Measurements from ENCODE around the gene FGFRL1.
A peak's percentile ranks its signal among the peaks of the same experiment; 100 is the strongest.

FGFRL1 gene

DNA sequence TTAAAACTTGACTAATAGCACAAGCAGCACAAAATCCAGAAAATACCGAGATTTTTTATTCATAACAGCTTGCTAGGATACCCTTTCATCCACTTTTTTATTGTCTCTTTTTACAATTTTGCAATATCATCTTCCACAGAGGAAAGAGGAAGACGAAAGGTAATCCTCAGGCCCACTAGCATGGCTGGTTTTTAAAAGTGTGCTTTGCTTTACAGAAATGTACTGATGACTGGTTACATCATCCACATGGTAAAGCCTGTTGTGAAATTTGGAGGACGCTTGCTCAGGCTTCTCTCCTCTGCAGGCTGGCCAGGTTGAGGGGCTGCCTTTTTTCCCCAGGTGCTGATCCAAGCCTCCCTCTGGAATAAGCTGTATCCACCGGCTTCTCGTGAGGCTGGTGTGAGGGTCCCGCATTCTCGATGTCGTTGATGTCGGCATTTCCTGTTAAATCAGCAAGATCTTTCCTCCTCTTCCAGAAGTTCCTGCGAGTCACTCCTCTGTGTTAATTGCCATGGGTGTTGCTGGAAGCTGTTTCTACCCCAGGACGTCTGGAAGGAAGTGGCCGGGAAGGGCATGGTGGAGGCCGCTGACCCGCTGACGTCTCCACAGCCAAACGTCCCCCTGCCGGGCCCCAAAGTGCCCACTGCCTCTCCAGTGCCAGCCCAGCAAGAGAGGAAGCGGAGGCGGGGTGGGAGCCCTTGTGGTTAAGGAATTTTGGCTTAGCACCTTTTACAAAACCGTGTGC lies 32.3 kb upstream of the FGFRL1 start:
- no peaks in the 10 kb centered on the region for H3K4me1 ChIP-seq (ENCODE audit: control insufficient read depth, insufficient read depth, low read length)
- no peak overlapping the region for H3K9ac ChIP-seq (ENCODE audit: low read depth, low read length)
- H3K9me3 ChIP-seq (ENCODE audit: control insufficient read depth, insufficient read depth, low read length): no peaks in the 10 kb centered on the region
- no peaks in the 10 kb centered on the region for H3K36me3 ChIP-seq (ENCODE audit: control insufficient read depth, insufficient read depth, low read length)
- H3K27me3 ChIP-seq (ENCODE audit: control insufficient read depth, insufficient read depth, low read length): peaks cover 7% of the 10 kb centered on the region; the same call in 1 of the 2 replicates
- no peak overlapping the region for H3K4me3 ChIP-seq (ENCODE audit: low read depth, low read length)
- no peak overlapping the region for H3K27ac ChIP-seq (ENCODE audit: low read depth, low read length)

DNA sequence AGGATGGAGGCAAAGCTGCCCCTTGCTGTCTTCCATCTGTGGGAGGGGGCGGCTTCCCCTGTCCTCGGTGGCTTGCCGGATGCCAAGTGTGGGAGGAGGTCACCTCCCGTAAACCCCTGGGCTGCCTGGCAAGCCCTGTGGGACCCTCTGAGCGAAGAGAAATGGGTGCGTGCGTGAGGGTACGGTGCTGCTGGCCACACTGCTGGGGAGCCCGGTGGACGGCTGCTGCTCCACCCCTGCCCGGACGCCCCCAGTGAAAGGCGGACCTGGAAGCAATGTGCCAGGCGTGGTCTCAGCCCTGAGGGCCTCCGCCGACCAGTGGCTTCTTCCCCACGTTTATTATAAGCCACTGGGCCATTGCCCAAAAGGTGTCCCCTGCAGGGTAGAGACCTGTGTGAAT lies 29.1 kb upstream of the FGFRL1 start:
- Histone ChIP-seq H3K4me1 (ENCODE audit: control insufficient read depth, insufficient read depth, low read length) (peaks cover 9% of the 10 kb centered on the region; the same call in 1 of the 2 replicates), H3K9me3 (ENCODE audit: control insufficient read depth, insufficient read depth, low read length) (no peaks in the 10 kb centered on the region), H3K9ac (ENCODE audit: low read depth, low read length) (no peak overlapping the region), H3K27me3 (ENCODE audit: control insufficient read depth, insufficient read depth, low read length) (peaks cover 14% of the 10 kb centered on the region), H3K27ac (ENCODE audit: low read depth, low read length) (no peak overlapping the region), H3K4me3 (ENCODE audit: low read depth, low read length) (no peak overlapping the region), H3K36me3 (ENCODE audit: control insufficient read depth, insufficient read depth, low read length) (no peaks in the 10 kb centered on the region)

DNA sequence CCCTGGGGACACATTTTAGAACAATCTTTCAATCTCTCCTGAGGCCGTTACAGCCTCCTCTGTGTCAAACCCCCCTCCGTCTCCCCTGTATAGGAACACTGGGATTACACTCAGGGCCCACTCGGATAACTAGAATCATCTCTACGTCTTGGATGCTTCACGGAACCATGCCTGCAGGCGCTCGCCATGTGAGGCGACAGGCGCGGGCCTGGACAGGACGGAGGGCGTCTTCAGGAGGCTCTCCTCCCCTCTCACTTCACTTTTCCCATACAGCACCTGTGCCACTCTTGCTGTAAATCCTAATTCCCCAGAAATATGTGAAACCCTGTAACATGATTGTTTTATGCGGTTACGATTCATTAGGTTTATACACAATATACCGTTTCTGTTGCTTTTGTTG lies 28.6 kb upstream of the FGFRL1 start:
- Histone ChIP-seq H3K27ac (ENCODE audit: low read depth, low read length) (no peak overlapping the region), H3K9ac (ENCODE audit: low read depth, low read length) (no peak overlapping the region), H3K4me3 (ENCODE audit: low read depth, low read length) (no peak overlapping the region), H3K4me1 (ENCODE audit: control insufficient read depth, insufficient read depth, low read length) (peaks cover 9% of the 10 kb centered on the region; the same call in 1 of the 2 replicates), H3K27me3 (ENCODE audit: control insufficient read depth, insufficient read depth, low read length) (peaks cover 14% of the 10 kb centered on the region), H3K9me3 (ENCODE audit: control insufficient read depth, insufficient read depth, low read length) (no peaks in the 10 kb centered on the region), H3K36me3 (ENCODE audit: control insufficient read depth, insufficient read depth, low read length) (no peaks in the 10 kb centered on the region)

DNA sequence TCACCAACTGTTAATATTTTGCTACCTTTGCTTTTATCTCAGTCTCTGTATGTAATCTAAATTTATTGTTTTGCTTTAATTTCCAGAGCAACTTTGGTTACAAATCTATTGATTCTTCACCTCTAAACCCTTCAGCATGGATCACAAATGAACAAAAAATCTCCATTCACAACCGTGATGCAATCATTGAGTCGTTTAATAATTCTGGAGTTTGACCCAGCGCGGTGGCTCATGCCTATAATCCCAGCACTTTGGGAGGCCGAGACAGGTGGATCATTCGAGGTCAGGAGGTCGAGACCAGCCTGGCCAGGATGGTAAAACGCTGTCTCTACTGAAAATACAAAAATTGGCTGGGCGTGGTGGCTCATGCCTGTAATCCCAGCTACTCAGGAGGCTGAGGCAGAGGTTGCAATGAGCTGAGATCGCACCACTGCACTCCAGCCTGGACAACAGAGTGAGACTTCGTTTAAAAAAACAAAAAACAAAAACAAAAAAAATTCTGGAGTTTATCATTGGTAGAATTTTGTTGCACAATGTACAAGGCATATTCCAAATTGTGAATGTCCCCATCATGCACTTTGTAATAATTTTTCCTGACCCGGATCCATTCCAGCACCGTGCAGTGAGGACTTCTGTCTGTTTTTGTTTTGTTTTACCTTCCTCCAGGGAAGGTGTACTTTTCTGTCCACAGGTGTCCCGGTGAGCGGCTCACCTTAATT lies 26.9 kb upstream of the FGFRL1 start:
- Histone ChIP-seq H3K27me3 (ENCODE audit: control insufficient read depth, insufficient read depth, low read length) (peaks cover 14% of the 10 kb centered on the region), H3K9me3 (ENCODE audit: control insufficient read depth, insufficient read depth, low read length) (no peaks in the 10 kb centered on the region), H3K27ac (ENCODE audit: low read depth, low read length) (no peak overlapping the region), H3K4me1 (ENCODE audit: control insufficient read depth, insufficient read depth, low read length) (peaks cover 9% of the 10 kb centered on the region; the same call in 1 of the 2 replicates), H3K9ac (ENCODE audit: low read depth, low read length) (no peak overlapping the region), H3K36me3 (ENCODE audit: control insufficient read depth, insufficient read depth, low read length) (no peaks in the 10 kb centered on the region), H3K4me3 (ENCODE audit: low read depth, low read length) (peak overlapping the region; percentile 46; the same call in 1 of the 2 replicates)

DNA sequence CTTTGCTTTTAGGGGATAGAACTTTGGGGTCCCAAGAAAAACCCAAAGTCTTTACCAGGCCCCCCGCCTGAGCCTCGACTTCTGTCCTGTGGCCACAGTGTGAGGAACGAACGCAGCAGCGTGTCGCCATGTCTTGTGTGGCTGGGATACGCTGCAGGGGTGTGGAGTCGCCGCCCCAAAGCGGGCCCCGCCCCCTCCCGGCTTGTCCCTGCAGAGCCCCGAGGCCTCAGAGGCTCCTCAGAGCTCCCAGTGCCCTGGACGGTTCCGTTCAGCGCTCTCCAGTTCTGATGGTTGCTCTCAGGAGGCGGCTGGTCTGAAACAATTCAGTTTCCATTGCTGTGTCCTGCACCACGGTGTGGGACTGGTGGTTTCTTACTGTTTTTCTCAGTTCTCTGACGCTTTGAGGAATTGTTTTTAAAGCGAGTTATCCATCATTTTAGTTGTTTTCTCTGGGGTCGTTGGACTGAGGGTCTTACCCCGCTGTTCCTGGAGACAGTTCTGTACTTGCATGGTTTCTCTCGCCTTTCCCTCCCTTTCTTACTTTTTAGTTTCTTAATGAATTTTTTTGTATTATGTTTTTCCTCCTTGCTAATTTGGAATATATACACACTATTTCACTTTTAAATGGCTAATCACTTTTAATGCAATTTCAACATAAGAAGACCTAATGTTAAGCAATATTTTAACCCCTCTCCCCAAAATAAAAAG lies 26.1 kb upstream of the FGFRL1 start:
- peak overlapping the region; percentile 46; the same call in 1 of the 2 replicates for H3K4me3 ChIP-seq (ENCODE audit: low read depth, low read length)
- no peak overlapping the region for H3K9ac ChIP-seq (ENCODE audit: low read depth, low read length)
- no peak overlapping the region for H3K27ac ChIP-seq (ENCODE audit: low read depth, low read length)
- H3K36me3 ChIP-seq (ENCODE audit: control insufficient read depth, insufficient read depth, low read length): no peaks in the 10 kb centered on the region
- H3K9me3 ChIP-seq (ENCODE audit: control insufficient read depth, insufficient read depth, low read length): no peaks in the 10 kb centered on the region
- peaks cover 14% of the 10 kb centered on the region for H3K27me3 ChIP-seq (ENCODE audit: control insufficient read depth, insufficient read depth, low read length)
- peaks cover 9% of the 10 kb centered on the region; the same call in 1 of the 2 replicates for H3K4me1 ChIP-seq (ENCODE audit: control insufficient read depth, insufficient read depth, low read length)

DNA sequence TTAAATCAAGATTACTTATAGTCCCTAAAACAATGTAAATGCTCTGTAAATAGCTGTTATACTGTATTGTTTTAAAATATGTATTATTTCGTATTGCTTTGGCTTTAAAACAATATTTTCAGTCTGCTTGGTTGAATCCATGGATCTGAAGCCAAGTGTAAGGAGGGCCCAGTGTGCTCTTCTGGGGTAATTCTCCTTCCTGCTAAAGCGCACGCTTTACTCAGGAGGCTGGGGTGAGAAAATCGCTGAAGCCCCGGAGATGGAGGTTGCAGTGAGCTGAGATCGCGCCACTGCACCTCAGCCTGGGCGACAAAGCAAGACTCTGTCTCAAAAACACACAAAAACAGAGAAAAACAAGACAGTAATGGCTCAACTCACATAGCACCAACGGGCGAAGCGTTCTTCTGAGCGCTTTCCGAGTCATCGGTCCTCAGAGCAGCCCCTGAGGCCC lies 25.0 kb upstream of the FGFRL1 start:
- Histone ChIP-seq H3K9me3 (ENCODE audit: control insufficient read depth, insufficient read depth, low read length) (no peaks in the 10 kb centered on the region), H3K9ac (ENCODE audit: low read depth, low read length) (no peak overlapping the region), H3K4me3 (ENCODE audit: low read depth, low read length) (peak overlapping the region; percentile 60), H3K27ac (ENCODE audit: low read depth, low read length) (no peak overlapping the region), H3K4me1 (ENCODE audit: control insufficient read depth, insufficient read depth, low read length) (peaks cover 9% of the 10 kb centered on the region; the same call in 1 of the 2 replicates), H3K27me3 (ENCODE audit: control insufficient read depth, insufficient read depth, low read length) (peaks cover 14% of the 10 kb centered on the region), H3K36me3 (ENCODE audit: control insufficient read depth, insufficient read depth, low read length) (no peaks in the 10 kb centered on the region)

DNA sequence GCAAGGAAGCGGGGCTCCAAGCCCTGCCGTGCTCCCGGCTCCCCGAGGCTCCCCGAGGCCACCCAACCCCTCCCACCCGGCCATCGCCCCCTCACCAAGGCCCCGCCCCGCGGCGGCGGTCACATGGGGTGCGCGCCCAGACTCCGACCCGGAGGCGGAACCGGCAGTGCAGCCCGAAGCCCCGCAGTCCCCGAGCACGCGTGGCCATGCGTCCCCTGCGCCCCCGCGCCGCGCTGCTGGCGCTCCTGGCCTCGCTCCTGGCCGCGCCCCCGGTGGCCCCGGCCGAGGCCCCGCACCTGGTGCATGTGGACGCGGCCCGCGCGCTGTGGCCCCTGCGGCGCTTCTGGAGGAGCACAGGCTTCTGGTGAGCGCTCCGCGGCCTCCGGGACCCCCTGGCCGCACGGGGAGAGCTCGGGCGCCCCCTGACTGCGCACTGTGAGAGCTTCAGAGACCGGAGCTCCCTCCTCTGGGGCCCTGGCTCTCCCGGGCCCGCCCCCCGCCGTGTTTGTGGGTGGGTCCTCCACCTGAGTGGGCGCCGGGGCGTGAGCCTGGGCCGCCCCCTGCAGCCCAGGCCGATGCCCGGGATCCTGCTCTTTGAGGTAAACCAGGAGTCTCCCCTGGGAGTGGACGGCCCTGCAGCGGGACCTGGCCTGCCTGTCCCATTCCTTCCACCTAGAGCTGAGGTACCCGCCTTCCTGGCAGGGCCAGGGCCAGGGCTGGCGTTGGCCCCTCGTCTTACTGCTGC lies 24.4 kb upstream of the FGFRL1 start, which contains the start of gene IDUA:
IDUA (plus strand) TSS at position 166 of the 745 bp plus-strand sequence; CDS start at position 207, 41 bp downstream.
- Histone ChIP-seq H3K27me3 (ENCODE audit: control insufficient read depth, insufficient read depth, low read length) (peaks cover 14% of the 10 kb centered on the region), H3K36me3 (ENCODE audit: control insufficient read depth, insufficient read depth, low read length) (no peaks in the 10 kb centered on the region), H3K27ac (ENCODE audit: low read depth, low read length) (no peak within 1 kb of the TSS), H3K4me1 (ENCODE audit: control insufficient read depth, insufficient read depth, low read length) (peaks cover 9% of the 10 kb centered on the region; the same call in 1 of the 2 replicates), H3K4me3 (ENCODE audit: low read depth, low read length) (peak within 1 kb of the TSS; percentile 60), H3K9ac (ENCODE audit: low read depth, low read length) (no peak within 1 kb of the TSS), H3K9me3 (ENCODE audit: control insufficient read depth, insufficient read depth, low read length) (no peaks in the 10 kb centered on the region)

DNA sequence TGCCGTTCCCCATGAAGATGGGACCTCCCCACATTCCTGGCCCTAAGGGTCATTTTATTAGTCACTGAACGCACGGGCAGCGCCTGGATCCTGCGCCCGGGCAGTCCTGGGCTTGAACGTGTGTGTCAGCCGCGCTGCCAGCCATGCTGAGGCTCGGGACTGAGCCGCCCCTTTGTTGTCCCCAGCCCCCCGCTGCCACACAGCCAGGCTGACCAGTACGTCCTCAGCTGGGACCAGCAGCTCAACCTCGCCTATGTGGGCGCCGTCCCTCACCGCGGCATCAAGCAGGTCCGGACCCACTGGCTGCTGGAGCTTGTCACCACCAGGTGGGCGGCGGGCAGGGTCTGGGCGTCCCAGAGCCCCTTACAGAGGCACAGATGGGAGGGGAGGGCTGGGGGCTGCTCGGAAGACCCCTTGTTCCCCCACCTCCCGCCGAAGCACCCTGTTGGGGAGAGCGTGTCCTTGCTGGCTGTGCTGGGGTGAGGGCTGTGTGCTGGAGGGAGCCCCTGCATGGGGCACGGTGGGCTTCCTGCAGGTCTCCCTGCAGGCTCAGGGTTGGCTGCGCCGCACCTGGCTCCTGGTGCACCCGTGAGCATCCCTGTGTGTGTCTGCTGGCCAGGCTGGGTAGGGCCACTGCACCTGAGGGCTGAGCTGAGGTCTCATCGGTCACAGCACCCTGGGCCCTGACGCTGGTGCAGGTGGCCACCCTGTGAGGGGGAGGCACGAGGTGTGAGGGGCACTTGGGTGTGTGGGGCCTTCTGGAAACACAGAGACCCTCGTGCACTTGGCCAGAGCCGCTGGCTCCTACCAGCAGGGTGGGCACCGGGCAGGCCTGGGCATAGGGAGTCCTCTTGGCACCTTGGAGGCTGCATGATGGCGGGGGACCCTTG lies 23.6 kb upstream of the FGFRL1 start:
- H3K27me3 ChIP-seq (ENCODE audit: control insufficient read depth, insufficient read depth, low read length): peaks cover 14% of the 10 kb centered on the region
- no peak overlapping the region for H3K27ac ChIP-seq (ENCODE audit: low read depth, low read length)
- no peak overlapping the region for H3K9ac ChIP-seq (ENCODE audit: low read depth, low read length)
- peaks cover 9% of the 10 kb centered on the region; the same call in 1 of the 2 replicates for H3K4me1 ChIP-seq (ENCODE audit: control insufficient read depth, insufficient read depth, low read length)
- H3K36me3 ChIP-seq (ENCODE audit: control insufficient read depth, insufficient read depth, low read length): no peaks in the 10 kb centered on the region
- H3K4me3 ChIP-seq (ENCODE audit: low read depth, low read length): peak overlapping the region; percentile 60; the same call in 1 of the 2 replicates
- no peaks in the 10 kb centered on the region for H3K9me3 ChIP-seq (ENCODE audit: control insufficient read depth, insufficient read depth, low read length)

DNA sequence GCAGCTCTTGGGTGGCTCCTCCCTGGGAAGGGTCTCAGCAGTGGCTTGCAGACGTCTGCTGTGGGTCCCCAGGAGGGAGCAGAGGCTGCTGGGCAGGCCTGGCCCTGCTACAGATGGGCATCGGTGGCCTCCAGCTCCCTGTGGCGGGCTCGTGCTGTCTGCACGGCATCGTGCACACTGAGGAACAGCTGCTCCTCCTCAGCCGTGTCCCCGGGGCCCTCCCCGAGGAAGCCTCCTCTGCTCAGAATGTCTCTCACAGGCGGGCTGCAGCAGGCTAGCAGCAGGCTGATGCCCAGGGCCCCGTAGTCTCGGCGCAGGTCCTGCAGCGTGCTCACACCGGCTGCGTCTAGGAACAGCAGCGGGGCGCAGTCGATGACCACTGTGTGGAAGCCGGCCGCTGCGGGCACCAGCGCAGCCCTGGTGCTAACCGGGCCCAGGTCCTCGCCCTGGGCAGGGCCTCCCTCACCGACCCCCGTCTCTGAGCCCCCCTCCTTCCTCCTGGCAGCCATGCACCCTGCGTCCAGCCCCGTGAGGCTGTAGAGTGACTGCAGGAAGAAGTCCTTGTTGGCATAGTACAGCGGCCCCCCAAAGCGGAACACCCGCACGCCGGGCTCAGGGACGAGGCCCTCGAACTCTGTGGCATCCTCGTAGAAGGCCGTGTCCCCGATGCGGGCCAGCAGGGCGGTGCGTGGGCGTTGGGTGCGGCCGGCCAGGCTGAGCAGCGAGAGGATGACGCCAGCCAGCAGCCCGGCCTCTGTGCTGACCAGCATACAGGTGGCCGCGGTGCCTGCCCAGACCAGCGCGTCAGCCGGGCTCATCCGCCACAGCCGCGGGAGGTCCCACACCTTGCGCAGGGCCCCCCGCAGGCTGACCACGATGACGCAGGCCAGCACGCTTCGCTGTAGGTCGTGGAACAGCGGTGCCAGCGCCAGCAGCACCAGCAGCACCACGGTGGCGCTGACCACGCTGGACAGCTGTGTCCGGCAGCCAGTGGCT lies 22.4 kb upstream of the FGFRL1 start:
- Histone ChIP-seq H3K27me3 (ENCODE audit: control insufficient read depth, insufficient read depth, low read length) (peaks cover 14% of the 10 kb centered on the region), H3K36me3 (ENCODE audit: control insufficient read depth, insufficient read depth, low read length) (no peaks in the 10 kb centered on the region), H3K27ac (ENCODE audit: low read depth, low read length) (no peak overlapping the region), H3K4me3 (ENCODE audit: low read depth, low read length) (no peak overlapping the region), H3K9me3 (ENCODE audit: control insufficient read depth, insufficient read depth, low read length) (no peaks in the 10 kb centered on the region), H3K4me1 (ENCODE audit: control insufficient read depth, insufficient read depth, low read length) (peaks cover 9% of the 10 kb centered on the region; the same call in 1 of the 2 replicates), H3K9ac (ENCODE audit: low read depth, low read length) (no peak overlapping the region)
